HG03139 (cell line): ENCODE data around the gene SPC25.

Source experiments
- ATAC-seq: cut with Tn5 transposase; IDR thresholded peaks from one replicate; pipeline ENCODE4 v1.9.1; 2021; ENCODE audit not compliant: unreplicated experiment

The SPC25 gene

DNA sequence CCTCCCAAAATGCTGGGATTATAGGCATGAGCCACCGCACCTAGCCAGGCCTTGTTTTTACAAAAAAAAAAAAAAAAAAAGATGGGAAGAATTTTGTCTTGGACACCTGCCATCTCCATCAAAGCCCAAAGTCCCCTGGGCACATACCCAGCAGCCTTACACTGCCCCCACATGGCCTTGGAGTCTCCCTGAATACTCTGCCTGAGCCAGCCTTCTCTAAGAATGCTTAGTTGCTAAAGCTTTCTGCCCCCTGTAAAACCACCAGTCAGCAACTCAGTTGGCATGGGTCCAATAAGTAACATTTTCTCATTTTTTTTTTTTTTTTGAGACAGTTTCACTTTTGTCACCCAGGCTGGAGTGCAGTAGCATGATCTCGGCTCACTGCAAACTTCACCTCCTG, 40.6 kb downstream of the SPC25 start:
- no peak for ATAC-seq

DNA sequence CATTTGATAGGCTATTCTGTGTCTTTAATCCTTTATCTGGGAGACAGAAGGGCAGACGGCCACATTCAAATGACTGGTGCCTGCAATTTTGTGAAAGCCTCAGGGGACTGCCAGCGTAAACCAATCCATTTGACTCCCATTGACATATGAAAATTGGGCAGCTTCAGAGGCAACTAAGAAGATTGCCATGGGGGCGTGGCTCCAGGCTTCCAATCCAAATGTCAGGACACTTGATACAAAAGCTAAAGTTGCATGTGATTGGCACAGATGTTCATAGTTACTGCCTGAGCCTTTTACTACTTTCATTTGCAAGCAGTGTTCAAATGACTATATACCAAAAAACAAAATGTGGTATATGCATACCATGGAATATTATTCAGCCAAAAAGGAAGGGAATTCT, 42.0 kb downstream of the SPC25 start:
- ATAC-seq, result no peak

DNA sequence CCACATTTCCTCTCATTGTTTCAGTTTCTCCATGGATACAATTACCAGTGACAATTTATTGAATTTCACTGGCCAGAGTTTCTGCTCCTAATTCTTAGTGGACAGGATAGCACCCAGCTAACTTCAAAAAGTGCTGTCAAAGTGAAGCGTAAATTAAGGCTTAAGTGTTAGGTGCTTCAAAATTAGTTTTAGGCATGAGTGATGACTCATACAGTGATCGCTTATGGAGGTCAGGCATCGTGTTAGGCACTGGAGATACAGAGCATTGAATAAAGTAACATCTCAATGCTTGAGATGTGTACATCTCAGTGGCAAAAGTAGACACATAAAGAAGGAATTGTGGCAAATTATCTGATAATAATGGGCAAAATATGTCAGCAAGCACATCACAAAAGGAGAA, 47.0 kb downstream of the SPC25 start:
- ATAC-seq, result no peak

DNA sequence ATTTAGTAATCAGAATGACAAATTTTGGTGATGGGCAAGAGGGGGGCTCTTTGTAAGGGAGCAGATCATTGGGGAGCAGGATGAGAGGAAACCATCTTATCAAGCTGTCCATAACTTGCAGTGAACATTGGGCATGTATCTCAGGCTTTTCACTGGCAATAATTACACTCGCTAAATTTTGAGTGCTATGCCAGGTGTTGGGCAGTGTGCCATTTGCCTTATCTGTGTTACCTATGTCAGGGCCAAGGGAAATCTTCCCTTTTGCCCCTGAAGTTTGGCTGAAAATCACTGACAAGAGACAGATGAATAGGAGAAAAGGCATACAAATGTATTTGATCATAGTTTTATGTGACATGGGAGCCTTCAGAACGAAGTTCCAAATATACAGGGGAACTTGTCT, 48.8 kb downstream of the SPC25 start:
- ATAC-seq, result no peak

DNA sequence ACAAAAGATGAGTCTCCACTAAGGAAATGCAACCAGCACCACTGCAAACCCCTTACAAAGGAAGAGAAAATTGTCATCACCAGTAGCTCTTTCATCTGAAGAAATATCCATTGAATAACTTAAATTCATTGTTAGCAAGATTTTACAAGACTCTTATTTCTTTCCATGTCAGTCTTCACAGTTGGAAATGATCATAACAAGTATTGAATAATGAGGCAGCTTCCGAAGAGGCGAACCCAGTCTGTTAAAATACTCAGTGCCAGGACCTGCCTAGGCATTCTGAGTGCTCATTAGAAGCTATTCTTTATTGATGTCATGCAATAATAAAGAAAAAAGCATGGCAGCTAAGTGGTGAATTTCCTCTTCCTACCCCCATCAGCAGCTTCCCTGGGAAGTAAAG, 54.3 kb downstream of the SPC25 start:
- no peak for ATAC-seq

DNA sequence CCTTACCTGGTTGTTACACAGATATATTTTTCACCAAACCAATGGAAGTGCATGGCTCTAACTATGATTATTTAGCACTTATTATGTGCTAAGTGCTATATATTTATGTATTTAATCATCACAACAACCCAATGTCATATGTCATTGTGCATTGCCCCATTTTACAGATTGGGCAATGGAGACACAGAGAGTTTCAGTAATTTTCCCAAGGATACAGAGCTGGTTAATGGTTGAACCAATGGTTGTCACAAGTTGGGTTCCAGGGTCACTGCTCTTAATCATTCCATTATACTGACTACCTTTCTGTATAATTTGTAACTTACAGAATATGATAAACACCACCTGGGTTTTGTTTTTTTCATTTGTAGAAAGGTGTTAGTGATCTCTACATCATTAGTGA, 58.6 kb downstream of the SPC25 start:
- ATAC-seq, result no peak

DNA sequence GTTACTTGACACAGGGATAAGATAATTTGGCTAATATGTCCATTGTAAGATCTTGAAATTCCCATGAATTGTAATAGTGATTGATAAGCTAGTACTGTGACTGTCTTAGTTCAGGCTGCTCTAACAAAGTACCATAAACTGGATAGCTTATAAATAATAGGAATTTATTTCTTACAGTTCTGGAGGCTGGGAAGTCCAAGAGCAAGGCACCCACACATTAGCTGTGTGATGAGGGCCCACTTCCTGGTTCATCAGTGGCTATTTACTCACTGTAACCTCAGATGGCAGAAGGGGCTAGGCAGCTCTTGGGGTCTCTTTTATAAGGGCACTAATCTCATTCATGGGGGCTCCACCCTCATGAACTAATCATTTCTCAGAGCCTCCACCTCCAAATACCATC, 59.3 kb downstream of the SPC25 start:
- ATAC-seq, result no peak

DNA sequence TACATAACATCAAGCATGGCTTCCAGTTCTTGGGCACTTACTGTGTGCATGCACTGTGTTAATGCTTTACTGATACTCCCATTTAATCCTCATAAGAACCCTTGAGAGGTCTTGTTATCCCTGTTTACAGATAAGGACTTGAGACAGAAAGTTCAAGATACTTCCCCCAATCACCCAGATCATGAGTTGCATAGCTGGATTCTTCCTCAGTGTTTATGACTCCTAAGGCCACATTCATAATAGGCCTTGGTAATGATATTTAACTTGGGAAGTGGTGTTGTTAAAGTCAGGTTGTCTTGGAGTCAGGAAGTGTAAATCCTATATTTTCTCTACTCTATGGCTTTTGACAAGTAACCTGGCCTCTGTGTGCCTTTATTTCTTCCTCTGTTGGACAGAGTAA, 65.1 kb downstream of the SPC25 start:
- ATAC-seq, result no peak

DNA sequence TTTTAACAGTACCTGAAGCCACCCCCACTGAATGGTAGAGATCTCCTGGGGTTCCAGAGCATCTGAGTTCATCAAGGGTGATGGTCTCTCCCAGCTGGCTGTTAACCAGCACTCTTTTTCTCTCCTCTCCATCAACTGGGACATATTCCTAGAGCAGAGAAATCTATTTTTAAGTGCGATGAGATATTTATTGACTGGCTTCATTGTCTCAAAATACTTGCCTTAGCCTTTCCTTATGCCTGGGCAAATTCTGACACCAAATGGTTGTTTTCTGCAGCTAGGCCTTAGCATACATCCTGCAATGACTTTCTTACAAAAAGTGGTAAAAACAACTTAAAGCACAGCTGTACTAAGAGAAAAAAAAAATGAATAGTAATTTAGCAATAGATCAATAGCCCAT, 68.2 kb downstream of the SPC25 start:
- ATAC-seq, result no peak

DNA sequence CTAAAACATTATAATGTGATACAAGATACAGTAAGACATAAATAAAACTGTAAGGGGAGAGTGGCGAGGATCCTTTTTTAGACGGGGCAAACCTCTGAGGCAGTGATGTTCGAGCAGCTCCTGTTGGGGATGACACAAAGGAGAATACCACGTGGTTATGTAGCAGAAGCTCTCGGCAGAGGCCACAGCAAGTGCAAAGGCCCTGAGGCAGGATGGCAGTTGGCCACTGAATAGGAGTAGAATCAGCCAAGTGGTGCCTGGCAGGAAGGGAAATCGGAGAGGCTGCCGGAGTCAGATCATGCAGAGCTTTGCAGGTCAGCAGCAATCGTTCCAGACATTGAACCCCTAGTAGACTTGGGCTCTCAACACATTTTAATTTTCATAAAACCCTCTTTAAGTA, 68.7 kb downstream of the SPC25 start:
- no peak for ATAC-seq
